HG03521 (cell line): ENCODE results near the gene CPB2.
A peak's percentile ranks its signal among the peaks of the same experiment; 100 is the strongest.

Experiments used
- ATAC-seq: cut with Tn5 transposase; IDR thresholded peaks from one replicate; pipeline ENCODE4 v1.9.1; 2021; ENCODE audit warnings: mild to moderate bottlenecking, moderate library complexity; ENCODE audit not compliant: unreplicated experiment

Gene CPB2

DNA sequence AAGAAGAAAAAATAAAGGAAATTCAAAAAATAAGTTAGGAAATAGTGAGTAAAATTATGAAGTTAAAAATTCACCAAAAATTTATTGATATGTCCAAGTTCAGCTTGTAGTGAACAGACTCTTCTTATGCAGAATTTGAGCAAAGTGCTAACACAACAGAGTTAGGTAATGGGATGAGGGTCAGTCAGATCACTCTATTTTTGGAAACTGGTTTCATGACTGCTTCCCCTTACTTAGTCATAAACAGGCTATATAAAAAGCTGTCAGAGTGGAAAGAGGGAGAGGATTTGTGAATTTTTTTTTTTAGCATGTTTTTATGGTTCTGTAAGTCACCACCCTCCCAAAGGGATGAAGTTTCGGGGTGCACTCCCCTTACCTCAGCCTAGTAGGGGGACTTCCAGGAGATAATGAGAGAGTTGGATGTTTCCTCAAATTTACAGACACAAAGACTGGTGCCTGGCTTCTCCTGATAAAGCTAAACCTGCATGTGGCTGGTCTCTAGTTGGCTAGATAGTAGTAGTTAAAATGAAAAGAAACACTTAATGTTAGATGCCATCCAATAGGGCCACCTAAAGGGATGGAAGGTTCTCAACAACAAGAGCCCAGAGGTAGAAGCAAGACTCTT, 4.5 kb downstream of the CPB2 start:
- ATAC-seq, result no peak

DNA sequence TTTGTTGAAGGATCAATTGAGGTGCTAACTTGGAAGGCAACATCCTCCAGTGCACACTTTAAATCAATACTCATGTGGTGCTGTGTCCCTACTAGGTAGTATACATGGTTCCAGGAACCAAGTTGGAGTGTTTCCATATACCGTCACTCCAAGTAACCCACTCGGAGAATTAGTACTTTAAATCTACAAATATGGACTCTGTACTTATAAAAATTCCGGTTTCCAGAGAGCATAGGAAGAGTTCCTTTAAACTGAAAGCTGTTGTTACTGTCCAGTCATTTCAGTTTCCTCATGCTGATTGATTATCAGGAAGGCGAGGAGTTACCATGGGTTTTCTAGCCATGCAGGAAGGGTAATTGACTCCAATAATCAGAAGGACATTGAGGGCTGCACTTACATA, 7.2 kb downstream of the CPB2 start:
- ATAC-seq, result no peak

DNA sequence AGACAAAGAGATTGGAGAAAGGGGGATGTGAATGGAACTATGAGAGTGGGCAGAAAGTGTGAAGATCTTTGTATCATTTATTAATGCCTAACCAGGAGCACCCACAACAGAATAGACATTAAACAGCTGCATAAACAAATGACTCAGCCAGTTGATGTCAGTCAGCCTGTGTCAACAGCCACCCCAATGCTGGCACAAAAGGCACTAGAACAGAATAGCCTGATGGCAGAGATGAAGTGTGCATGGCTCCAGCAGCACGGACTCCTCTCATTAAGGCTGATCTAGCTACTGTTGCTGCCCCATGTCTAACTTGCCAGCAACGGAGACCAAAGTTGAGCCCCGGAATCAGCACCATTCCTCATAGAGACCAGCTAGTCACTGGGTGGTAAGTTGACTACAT, 7.8 kb downstream of the CPB2 start:
- ATAC-seq, result no peak

DNA sequence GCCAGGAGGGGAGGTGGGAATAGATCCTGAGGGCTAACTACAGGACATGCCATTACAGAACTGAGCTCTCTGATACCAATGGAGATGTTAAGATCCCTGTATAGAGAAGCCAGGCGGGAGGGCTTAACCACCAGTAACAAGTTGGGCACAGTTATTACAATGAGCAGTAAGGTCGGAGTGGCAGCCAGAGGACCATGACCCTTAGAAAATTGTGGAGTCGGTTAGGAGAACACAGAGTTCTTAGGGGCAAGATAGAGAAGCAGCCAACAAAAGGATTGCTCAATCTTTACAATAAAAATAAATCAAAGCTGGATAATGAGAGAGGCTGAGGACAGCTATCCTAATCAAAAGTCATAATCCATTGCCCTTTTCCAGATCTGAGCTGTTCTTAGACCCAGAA, 10.4 kb downstream of the CPB2 start:
- ATAC-seq, result no peak

DNA sequence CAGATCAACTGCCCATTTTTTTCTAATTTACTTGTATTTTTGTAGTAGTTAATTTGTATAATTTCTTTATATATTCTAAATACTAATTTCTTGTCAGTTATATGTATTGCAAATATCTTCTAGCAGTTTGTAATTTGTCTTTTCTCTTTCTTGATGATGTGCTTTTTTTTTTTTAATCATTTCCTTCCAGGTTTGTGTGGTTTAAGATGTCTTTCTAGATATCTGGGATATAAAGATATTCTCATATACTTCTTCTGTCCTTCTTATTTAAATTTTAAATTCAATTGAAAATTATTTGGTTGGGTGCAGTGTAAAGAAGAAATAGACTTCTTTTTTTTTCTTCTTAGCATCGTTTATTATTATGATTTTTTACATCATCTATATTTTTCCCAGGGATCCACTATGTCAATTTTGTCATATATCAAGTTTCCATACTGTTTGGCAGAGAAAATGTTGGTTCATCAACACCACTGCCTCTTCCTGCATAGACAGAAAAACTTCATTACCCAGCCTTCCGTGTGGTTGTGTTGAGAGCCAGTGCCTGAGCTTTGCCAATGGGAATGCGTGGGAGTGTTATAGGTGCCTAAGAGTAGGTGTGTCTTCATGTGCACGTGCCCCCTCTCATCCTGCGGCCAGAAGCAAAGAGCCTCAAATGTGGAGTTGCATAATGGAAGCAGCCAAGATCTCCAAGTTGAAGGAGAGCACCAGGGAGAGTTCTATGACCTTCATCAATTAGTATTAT, 15.8 kb downstream of the CPB2 start:
- no peak for ATAC-seq

DNA sequence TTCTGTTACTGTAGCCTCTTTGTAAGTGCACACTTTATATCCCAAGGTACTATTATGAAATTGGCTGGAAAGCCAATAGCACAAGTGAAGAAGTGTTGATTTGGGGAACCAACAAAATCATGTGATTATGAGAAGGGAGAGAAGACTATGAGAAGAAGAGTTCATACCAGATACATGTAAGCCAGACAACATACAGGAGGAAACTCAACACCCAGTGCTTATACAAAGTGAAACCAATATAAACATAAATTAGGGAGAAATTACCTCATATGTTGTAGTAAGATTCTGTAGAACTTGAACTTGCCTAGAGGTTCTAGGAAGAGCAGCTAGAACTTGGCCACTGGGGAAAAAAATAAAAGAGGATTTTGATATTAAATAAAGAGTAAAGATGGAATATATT, 17.4 kb downstream of the CPB2 start:
- no peak for ATAC-seq

DNA sequence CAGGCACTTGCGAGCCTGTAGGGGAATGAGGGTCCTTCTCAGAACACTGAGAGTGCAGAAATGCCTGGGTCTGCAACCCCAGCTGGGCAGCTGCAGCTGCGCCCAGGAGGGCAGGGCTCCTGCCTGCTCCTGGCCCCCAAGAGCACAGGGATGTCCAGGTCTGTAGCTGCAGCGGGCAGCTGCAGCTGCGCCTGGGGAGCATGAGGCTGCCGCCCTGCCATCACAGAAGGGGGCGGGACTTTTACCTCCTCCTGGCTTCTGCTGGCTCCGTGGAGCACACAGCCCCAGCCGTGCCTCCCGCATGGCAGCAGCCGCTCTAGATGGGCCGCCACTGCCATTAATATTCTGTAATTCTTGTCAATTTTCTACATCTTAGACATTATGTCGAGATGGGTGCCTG, 17.8 kb downstream of the CPB2 start:
- ATAC-seq, result no peak

DNA sequence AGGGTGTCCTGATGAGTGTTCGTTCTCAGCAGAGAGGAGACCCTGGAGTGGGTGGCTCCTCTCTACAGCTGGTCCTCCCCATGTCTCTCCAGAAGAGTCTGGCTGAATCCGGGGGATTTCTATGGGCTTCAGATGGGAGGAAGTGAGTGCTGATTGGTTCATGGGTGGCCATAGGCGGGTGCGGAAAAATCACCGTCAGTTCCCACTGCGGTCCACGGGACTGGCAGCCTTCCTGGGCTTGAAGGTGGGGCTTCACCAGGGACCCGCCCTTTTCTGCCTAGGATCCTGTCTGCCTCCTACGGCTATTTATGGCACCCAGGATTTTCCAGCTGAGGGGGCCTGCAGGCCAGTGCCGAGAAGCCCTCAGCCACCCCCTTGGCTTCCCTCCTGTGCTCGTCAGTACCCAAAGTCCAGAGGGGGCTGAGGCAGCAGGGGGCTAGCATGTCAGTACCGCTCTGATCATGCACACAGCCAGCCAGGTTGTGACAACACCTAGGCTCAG, 18.4 kb downstream of the CPB2 start:
- no peak for ATAC-seq

DNA sequence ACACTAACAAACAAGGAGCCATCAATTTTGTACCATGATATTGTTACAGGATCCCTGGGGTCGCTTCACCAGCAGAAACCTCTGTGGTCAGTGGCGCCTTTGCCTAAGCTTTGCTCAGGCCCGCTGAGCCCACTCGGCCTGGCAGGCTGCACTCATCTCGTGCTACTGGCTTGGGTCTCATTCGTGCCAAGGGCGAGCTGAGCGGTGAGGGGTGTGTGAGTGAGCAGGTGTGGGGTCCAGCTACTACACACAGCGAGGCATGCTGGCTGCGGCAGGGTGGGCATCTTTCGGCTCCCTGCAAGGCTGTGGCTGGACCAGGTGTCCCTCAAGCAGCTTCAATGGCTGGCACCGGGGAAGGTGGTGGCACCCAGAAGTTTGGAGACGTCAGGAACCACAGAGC, 19.1 kb downstream of the CPB2 start:
- ATAC-seq, result no peak

DNA sequence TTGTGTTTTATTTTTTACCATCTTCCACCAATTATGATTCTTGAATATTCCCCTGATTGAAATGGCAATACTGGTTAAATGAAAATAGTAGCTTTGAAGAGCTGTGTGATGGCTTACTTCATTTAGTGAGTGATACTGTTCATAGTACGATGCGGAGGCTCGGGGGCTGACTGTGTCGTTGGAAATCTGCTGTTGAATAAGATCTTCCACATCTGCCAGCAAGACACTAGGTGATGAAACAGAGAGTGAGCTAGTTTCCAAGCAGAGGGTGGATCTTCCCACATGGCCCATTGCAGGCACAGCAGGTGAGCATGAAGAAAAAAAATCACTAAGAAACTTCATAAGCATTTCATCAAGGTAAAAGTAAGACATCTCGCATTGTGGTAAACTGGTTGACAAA, 22.5 kb downstream of the CPB2 start:
- no peak for ATAC-seq

DNA sequence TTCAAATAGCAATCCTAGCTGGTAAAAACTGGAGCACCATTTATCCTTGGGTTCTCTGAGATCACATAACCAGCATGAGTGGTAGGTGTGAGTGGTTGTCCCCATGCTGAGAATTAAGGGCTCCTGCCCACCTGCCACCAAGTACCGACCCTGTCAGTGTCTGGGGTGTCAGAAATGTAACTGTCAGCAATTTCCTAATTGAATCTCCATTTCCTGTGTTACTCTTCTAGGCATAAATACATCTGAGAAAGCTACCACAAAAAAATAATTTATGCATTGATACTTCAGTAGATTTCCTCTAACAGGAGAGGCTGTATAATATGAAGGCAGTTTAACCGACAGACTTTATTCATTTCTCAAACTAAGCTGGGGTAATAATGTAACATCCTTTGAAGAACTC, 25.1 kb downstream of the CPB2 start:
- no peak for ATAC-seq

DNA sequence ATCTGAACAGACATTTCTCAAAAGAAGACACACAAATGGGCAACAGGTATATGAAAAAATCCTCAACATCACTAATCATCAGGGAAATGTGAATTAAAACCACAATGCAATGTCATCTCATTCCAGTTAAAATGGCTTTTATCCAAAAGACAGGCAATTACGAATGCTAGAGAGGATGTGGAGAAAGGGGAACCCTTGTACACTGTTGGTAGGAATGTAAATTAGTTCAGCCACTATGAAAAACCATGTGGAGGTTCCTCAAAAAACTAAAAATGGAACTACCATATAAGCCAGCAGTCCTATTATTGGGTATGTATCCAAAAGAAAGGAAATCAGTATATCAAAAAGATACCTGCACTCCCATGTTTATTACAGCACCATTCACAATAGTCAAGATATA, 27.6 kb downstream of the CPB2 start:
- ATAC-seq, result no peak

DNA sequence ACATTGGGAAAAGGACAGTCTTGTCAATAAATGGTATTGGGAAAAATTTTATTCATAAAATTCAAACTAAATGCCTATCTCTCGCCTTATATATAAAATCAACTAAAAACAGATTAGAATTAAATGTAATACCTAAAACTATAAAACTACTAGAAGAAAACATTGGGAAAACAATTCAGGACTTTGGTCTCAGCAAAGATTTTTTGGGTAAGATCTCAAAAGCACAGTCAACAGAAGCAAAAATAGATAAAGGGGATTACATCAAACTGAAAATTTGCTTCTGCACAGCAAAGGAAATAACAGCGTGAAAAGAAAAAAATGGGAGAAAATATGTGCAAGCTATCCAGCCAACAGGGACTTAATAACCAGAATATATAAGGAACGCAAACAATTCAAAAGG, 28.0 kb downstream of the CPB2 start:
- ATAC-seq, result no peak

DNA sequence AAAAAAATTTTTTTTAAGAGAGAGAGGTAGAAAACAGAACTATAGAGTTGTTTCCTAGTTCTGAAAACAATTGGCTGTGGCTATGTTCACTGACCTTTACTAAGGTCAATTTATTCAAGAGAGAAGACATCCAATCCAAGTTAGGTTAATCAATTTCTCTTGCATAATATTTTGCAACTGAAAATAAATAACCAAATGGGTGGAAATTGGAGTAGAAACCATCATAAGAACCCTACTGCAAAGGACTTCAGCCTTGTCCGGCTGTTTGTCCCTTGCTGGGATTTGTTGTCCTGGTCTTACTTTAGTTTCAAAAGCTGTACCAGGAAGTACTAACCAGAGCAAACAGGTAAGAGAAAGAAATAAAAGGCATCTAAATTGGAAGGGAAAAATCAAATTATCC, 29.0 kb downstream of the CPB2 start:
- ATAC-seq, result no peak

DNA sequence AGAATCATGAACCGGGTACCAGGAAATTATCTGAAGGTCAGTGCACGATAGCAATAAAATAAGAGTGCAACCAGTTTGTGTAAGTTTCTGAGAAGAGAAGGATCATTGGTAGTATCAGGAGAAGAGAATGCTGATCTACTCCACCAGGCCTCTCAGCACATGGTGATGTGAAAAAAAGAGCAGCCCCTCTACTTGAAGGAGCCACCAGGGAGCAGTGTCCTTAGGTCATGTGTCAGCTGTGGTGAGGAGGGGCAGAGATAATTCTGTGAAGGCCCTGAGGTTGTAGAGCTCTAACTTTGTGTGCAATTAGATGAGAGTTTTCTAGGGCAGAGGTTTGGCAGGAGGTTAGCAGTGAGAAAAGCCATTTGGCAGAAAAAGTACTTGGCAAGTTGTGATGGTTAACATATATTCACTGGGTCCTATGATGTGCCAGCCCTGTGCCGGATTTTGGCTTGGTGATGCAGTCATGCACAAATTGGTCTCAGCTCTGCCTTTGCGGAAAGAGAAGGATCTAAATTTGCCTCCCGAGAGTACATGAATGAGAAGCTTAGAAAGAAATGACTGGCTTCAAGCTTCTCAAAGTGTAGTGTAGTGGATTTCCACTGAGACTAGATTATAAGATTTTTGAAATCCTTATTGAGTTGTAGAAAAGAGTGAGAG, 33.1 kb downstream of the CPB2 start:
- peak; percentile 80 for ATAC-seq

DNA sequence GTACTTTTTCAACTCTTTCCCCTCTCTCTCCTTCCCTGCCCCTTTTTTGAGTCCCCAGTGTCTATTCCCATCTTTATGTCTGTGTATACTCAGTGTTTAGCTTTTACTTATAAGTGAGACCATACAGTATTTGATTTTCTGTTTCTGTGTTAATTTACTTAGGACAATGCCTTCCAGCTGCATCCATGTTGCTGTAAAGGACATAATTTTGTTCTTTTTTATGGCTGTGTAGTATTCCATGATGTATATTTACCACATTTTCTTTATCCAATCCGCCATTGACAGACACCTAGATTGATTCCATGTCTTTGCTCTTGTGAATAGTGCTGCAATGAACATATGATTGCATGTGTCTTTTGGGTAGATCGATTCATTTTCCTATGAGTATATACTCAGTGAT, 41.5 kb downstream of the CPB2 start:
- ATAC-seq, result no peak

DNA sequence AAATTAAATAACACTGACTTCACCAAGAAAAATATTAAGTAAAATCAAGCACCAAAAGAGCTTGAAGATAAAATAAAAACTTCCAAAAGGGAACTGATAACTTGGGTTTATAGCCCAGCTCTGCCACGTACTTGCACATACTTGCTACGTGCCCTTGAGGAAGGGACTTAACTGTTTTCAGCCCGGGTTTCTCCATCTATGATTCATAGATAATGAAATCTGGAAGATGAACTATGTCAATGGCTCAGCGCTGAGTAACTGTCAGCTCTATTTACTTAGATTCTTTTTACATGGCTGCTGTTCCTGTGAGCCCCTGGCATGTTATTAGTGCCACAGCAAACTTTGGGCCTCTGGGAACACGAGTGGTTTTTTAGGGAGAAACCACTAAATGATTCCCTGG, 42.6 kb downstream of the CPB2 start:
- ATAC-seq, result no peak

DNA sequence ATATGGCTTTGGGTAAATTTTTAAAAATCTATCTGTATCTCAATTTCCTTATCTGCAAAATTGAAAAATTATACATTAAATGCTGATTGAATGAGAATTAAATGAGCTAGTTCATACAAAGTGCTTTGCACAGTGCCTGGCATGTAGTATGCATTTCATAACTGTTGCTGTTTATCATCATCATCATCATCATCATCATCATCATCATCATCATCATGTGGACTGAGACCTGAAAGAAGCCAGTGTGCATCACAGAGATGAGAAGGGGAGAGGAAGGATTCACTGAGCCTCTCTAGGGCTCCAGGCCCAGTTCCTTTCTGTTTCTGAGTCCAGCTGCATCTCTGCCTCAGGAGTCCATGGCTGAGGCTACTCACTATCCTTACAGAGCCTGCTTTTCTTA, 45.4 kb downstream of the CPB2 start:
- no peak for ATAC-seq

DNA sequence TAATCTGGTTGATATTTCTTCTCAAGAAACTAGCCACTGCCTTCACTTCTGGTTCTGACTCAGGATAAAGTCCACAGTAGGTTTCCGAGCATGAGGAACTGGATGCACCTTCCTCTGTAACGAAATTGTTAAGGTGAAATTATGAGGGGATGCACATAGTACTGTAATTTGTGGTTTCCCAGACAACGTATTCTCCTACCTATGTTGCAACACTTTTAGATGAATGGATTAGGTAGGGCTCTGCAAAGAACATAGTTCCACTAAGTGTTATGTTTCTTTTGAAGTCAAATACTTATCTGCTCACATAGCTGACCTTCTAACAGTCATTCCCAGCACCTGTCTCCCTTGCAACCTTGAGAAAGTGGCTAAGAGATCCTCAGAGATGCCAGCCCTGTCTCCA, 46.6 kb downstream of the CPB2 start:
- no peak for ATAC-seq

DNA sequence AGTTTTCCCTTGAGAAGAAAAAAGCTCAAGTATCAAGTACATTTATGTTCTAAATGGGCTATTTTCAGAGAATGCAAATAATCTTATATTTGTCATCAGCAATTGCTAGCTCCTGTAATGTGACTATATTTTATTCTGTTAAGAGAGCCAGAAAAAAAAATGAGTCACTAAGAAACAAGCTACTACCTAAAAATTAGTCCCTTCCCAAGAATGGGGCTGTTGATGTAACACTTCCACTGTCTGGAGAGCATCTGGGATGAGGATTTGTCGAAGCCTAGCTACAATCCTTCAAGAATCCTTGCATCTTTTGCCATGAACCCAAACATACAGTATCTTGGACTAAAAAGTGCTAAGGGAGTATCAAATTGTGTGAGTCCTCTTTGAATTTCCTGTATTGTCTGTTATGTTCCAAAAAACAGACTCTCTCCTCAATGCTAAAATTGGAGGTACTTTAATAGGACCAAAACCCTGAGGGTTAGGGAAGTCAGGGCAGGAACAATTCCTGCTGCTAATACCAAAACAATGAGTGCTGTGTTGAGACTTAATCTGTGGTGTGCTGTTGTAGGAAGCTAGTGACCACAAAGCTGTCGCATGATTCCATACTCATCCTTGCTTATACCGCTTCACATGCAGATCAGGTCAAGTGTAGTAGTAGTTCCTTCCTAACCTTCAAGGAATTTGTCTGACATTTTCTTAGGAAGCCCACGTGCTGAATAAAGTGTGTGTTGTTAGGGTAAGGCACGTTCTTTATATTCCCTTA, 47.4 kb downstream of the CPB2 start:
- no peak for ATAC-seq

DNA sequence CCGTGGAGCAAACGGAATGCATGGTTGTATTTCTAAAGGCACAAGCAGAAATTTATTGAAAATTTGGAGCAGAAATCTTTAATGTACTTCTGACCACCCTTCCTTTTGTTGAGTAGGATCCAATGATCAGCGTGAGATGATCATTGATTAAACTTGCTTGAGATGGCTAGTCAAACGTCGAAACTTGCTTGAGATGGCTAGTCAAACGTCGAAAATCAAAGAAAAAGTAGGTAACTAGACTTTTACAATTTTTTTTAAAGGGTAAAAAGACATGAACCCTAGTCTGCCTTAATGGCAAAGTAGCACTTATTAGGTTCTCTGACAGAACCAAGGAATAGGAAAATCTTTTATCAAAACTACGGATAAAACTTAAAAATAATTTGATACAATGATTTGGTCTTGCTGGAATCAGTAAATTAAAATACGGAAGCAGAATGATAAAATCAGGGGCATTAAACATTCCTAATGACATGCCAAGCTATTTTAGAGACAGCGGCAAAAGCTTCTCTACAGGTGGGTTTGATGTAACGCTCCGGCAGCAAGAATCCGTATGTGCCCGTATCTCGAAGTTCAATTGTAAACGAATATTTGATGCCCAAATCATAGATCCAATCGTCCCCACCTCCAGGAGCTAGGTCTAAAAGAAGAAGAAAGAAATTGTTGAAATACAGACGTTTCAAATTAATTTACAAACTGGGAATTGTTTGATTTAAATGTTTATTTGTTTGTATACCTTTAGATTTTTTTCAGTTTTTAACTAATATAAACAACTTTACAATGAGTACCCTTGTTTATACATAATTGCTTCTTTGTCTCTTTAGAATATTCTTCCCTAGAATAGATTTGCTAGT, 51.4 kb downstream of the CPB2 start:
- ATAC-seq, result no peak
